OCI-LY1 (cell line): ENCODE results near the gene NR4A3.

Experiments
- H2AFZ ChIP-seq: fragments of 200-600 bp; sonication (generic), shearing (Covaris generic); 2 replicates; pipeline ENCODE4 v1.6.0; 2014; ENCODE audit warnings: antibody characterized with exemption, mild to moderate bottlenecking, low read length
- H3F3A ChIP-seq: fragments of 200-600 bp; sonication (generic), shearing (Covaris generic); 2 replicates; pipeline ENCODE4 v1.6.0; 2014; ENCODE audit warnings: mild to moderate bottlenecking, antibody characterized with exemption, low read length, moderate library complexity; ENCODE audit not compliant: insufficient read depth
- H3K27ac ChIP-seq: fragments of 200-600 bp; sonication (generic); 2 replicates; pipeline ENCODE4 v1.5.1; 2014; ENCODE audit warnings: low read length, mixed run types, mild to moderate bottlenecking, low read depth; ENCODE audit not compliant: poor library complexity, severe bottlenecking
- H3K27me3 ChIP-seq: fragments of 200-600 bp; sonication (generic); 2 replicates; pipeline ENCODE4 v1.6.0; 2014; ENCODE audit warnings: antibody characterized with exemption, mild to moderate bottlenecking, low read length, moderate library complexity; ENCODE audit not compliant: insufficient read depth
- H3K36me3 ChIP-seq: fragments of 200-600 bp; sonication (generic); 2 replicates; pipeline ENCODE4 v1.6.1; 2014; ENCODE audit warnings: mild to moderate bottlenecking, antibody characterized with exemption, low read length, moderate library complexity, mixed read lengths; ENCODE audit not compliant: insufficient read depth
- H3K4me1 ChIP-seq: fragments of 200-600 bp; sonication (generic); 2 replicates; pipeline ENCODE4 v1.5.1; 2014; ENCODE audit warnings: mild to moderate bottlenecking, low read length, moderate library complexity; ENCODE audit not compliant: insufficient read depth, severe bottlenecking
- H3K4me2 ChIP-seq: fragments of 200-600 bp; sonication (generic), shearing (Covaris generic); 2 replicates; pipeline ENCODE4 v1.6.1; 2014; ENCODE audit warnings: low read length
- H3K4me3 ChIP-seq: fragments of 200-600 bp; sonication (generic); 2 replicates; pipeline ENCODE4 v1.5.1; 2014; ENCODE audit warnings: low read length, low read depth, mild to moderate bottlenecking, mixed read lengths; ENCODE audit not compliant: poor library complexity, severe bottlenecking
- H3K79me2 ChIP-seq: fragments of 200-600 bp; shearing (Covaris generic); 2 replicates; pipeline ENCODE4 v1.6.1; 2016; ENCODE audit warnings: mixed run types, low read length, mixed read lengths; ENCODE audit not compliant: insufficient read depth
- H3K9ac ChIP-seq: fragments of 200-600 bp; sonication (generic), shearing (Covaris generic); 2 replicates; pipeline ENCODE4 v1.6.1; 2014; ENCODE audit warnings: mild to moderate bottlenecking, low read length, mixed read lengths
- H3K9me2 ChIP-seq: fragments of 200-600 bp; sonication (generic), shearing (Covaris generic); 2 replicates; pipeline ENCODE4 v1.6.1; 2014; ENCODE audit warnings: low read depth, mild to moderate bottlenecking, low read length, mixed read lengths
- H3K9me3 ChIP-seq: fragments of 200-600 bp; shearing (Covaris generic); 2 replicates; pipeline ENCODE4 v1.6.1; 2014; ENCODE audit warnings: low read length, mixed read lengths
- H4K20me1 ChIP-seq: fragments of 200-600 bp; sonication (generic), shearing (Covaris generic); 2 replicates; pipeline ENCODE4 v1.6.0; 2016; ENCODE audit warnings: mild to moderate bottlenecking, low read length; ENCODE audit not compliant: insufficient read depth
- CTCF ChIP-seq: fragments of 200-600 bp; sonication (generic), shearing (Covaris generic); IDR thresholded peaks from 2 replicates; pipeline ENCODE4 v1.5.1; 2017; ENCODE audit warnings: mild to moderate bottlenecking, antibody characterized with exemption, low read length, moderate library complexity, mixed read lengths
- EZH2 ChIP-seq: fragments of 200-600 bp; sonication (generic), shearing (Covaris generic); IDR thresholded peaks from 2 replicates; pipeline ENCODE4 v1.8.0; 2017; ENCODE audit warnings: borderline replicate concordance, mixed run types, mild to moderate bottlenecking, antibody characterized with exemption, low read length, moderate library complexity, mixed read lengths

Gene NR4A3

GRCh38 chr9:99808454-99808853 is 13.2 kb upstream of the NR4A3 start:
- H3F3A ChIP-seq: no peaks in the 10 kb centered on the region; the same call in 1 of the 2 replicates
- H4K20me1 ChIP-seq: no peaks in the 10 kb centered on the region
- TF ChIP-seq CTCF: no peak
- TF ChIP-seq EZH2: no peak
- no peak overlapping the region for H3K27ac ChIP-seq
- no peak overlapping the region for H3K4me3 ChIP-seq
- no peak overlapping the region for H2AFZ ChIP-seq
- no peaks in the 10 kb centered on the region for H3K9me2 ChIP-seq
- no peaks in the 10 kb centered on the region for H3K79me2 ChIP-seq
- H3K4me2 ChIP-seq: no peak overlapping the region
- no peaks in the 10 kb centered on the region for H3K36me3 ChIP-seq
- no peaks in the 10 kb centered on the region for H3K27me3 ChIP-seq
- H3K9ac ChIP-seq: no peak overlapping the region
- H3K4me1 ChIP-seq: no peaks in the 10 kb centered on the region
- H3K9me3 ChIP-seq: no peaks in the 10 kb centered on the region

DNA sequence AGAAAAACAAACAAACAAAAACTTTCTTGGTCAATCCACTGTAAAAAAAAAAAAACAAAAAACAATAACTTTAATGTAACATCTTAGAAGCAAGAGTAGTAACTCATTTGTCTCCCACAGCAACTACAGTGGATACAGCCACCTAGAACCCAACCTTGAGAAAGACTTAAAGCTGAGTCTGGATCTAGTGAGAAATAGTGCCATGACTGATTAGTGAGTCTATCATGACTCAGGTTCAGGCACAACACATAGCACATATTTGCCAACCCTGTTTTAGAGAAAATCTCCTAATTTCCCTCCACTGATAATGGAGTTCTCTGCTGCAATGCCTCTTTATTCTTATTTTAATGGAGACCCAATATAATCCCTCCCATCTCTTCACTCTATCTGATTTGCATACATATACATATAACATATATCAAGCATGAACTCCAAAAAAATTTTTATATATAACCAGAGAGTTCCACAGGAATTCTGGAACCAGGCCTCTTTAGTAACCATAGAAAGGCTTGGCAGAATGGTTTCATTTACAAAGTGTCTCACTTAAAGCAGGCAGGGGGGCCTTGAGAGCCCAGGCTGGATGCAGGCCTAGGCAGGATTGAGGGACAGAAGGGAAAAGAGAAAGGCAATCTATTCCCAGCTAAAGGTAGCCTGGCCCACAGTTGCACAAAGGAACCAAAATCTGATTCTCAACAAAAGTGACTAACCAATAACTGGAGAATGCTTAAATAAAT is 11.9 kb upstream of the NR4A3 start:
- no peaks in the 10 kb centered on the region for H3K79me2 ChIP-seq
- TF ChIP-seq EZH2 (no peak), CTCF (no peak)
- no peaks in the 10 kb centered on the region; the same call in 1 of the 2 replicates for H3F3A ChIP-seq
- H3K4me2 ChIP-seq: no peak overlapping the region
- H3K36me3 ChIP-seq: no peaks in the 10 kb centered on the region
- H3K9me2 ChIP-seq: no peaks in the 10 kb centered on the region
- H3K27me3 ChIP-seq: no peaks in the 10 kb centered on the region
- H3K9me3 ChIP-seq: no peaks in the 10 kb centered on the region
- no peak overlapping the region for H3K4me3 ChIP-seq
- no peak overlapping the region for H3K9ac ChIP-seq
- H3K27ac ChIP-seq: no peak overlapping the region
- no peaks in the 10 kb centered on the region for H4K20me1 ChIP-seq
- no peaks in the 10 kb centered on the region for H3K4me1 ChIP-seq
- no peak overlapping the region for H2AFZ ChIP-seq

- H4K20me1 ChIP-seq: no peaks in the 10 kb centered on the region
- no peaks in the 10 kb centered on the region for H3K9me2 ChIP-seq
- TF ChIP-seq EZH2: no peak
- no peak for TF ChIP-seq CTCF
- no peaks in the 10 kb centered on the region for H3K9me3 ChIP-seq
- H3K4me3 ChIP-seq: no peak overlapping the region
- no peak overlapping the region for H3K9ac ChIP-seq
- no peaks in the 10 kb centered on the region for H3K4me1 ChIP-seq
- no peak overlapping the region for H3K4me2 ChIP-seq
- H2AFZ ChIP-seq: no peak overlapping the region
- no peaks in the 10 kb centered on the region for H3K79me2 ChIP-seq
- no peaks in the 10 kb centered on the region for H3K27me3 ChIP-seq
- no peaks in the 10 kb centered on the region; the same call in 1 of the 2 replicates for H3F3A ChIP-seq
- H3K36me3 ChIP-seq: no peaks in the 10 kb centered on the region
- no peak overlapping the region for H3K27ac ChIP-seq
Measured at GRCh38 chr9:99811172-99811571, 10.5 kb upstream of the NR4A3 start.
